GM19025 (cell line): ENCODE data around the gene MNS1.
"Not testable (repeated sequence)": the region's sequence is repeated elsewhere in the genome, so short reads cannot be mapped to it uniquely, and the experiment has no call there.

Source experiments
- ATAC-seq: cut with Tn5 transposase; IDR thresholded peaks from one replicate; pipeline ENCODE4 v1.9.1; 2021; ENCODE audit warnings: mild to moderate bottlenecking, low read depth, moderate library complexity; ENCODE audit not compliant: unreplicated experiment

The MNS1 gene

GRCh38 chr15:56459096-56459495, 5.8 kb downstream of the MNS1 start:
- no peak for ATAC-seq

- no peak for ATAC-seq
Measured at GRCh38 chr15:56456229-56456628, 8.7 kb downstream of the MNS1 start.

GRCh38 chr15:56454836-56455235, 10.1 kb downstream of the MNS1 start:
- no peak for ATAC-seq

- no peak for ATAC-seq
Measured at GRCh38 chr15:56445746-56446145, 19.2 kb downstream of the MNS1 start.

- no peak for ATAC-seq
Measured at GRCh38 chr15:56442354-56442753, 22.6 kb downstream of the MNS1 start.

GRCh38 chr15:56440214-56440770, 24.6 kb downstream of the MNS1 start:
- no peak for ATAC-seq

GRCh38 chr15:56432304-56432703, 32.6 kb downstream of the MNS1 start:
- no peak for ATAC-seq

GRCh38 chr15:56428821-56429458, 36.0 kb downstream of the MNS1 start:
- no peak for ATAC-seq

GRCh38 chr15:56425976-56426375, 39.0 kb downstream of the MNS1 start:
- ATAC-seq, result no peak

- no peak for ATAC-seq
Measured at GRCh38 chr15:56425276-56425675, 39.7 kb downstream of the MNS1 start.

- ATAC-seq, result not testable (repeated sequence)
Measured at GRCh38 chr15:56413114-56413733, 51.7 kb downstream of the MNS1 start.

- no peak for ATAC-seq
Measured at GRCh38 chr15:56411122-56411749, 53.7 kb downstream of the MNS1 start.

GRCh38 chr15:56410721-56411120, 54.2 kb downstream of the MNS1 start:
- ATAC-seq, result no peak

GRCh38 chr15:56399209-56399608, 65.7 kb downstream of the MNS1 start:
- ATAC-seq, result not testable (repeated sequence)

- ATAC-seq, result not testable (repeated sequence)
Measured at GRCh38 chr15:56397325-56397724, 67.6 kb downstream of the MNS1 start.

- ATAC-seq, result no peak
Measured at GRCh38 chr15:56394909-56395308, 70.0 kb downstream of the MNS1 start.

GRCh38 chr15:56393277-56393676, 71.7 kb downstream of the MNS1 start:
- no peak for ATAC-seq

GRCh38 chr15:56390739-56391267, 74.1 kb downstream of the MNS1 start:
- no peak for ATAC-seq

- ATAC-seq, result no peak
Measured at GRCh38 chr15:56385908-56386307, 79.0 kb downstream of the MNS1 start.

- ATAC-seq, result no peak
Measured at GRCh38 chr15:56383010-56383409, 81.9 kb downstream of the MNS1 start.
